HepG2 (cell line): ENCODE measurements around the gene TRAPPC4. TPM values are rescaled to one million over a fixed set of nuclear protein-coding genes. Genes with fewer than 3 reads are reported as not detected.

Source experiments
- AKAP8 ChIP-seq: sonication (generic); formaldehyde crosslinking; IDR thresholded peaks from 2 replicates; pipeline ENCODE4 v1.5.1; 2020; ENCODE audit warnings: mild to moderate bottlenecking, missing genetic modification reagents
- ARID2 ChIP-seq: sonication (generic); formaldehyde crosslinking; IDR thresholded peaks from 2 replicates; pipeline ENCODE4 v1.8.1; 2022; ENCODE audit warnings: mild to moderate bottlenecking, missing genetic modification reagents, borderline replicate concordance
- HNF1A ChIP-seq, 2 experiments: sonication (generic) in 1 of 2; formaldehyde crosslinking in 1 of 2; IDR thresholded peaks; 2 replicates each; pipeline versions ENCODE4 v1.4.0 to v1.6.1; 2016 to 2020; ENCODE audit warnings: borderline replicate concordance in 1 of 2, low read depth in 1 of 2, mild to moderate bottlenecking in 1 of 2, missing genetic modification reagents in 1 of 2
- IKZF5 ChIP-seq: IDR thresholded peaks from 2 replicates; pipeline ENCODE4 v1.6.1; 2018; ENCODE audit warnings: missing genetic modification reagents, mild to moderate bottlenecking, missing compliant biosample characterization
- JUN ChIP-seq: sonication (generic); formaldehyde crosslinking; IDR thresholded peaks from 2 replicates; pipeline ENCODE4 v1.4.0; 2020; ENCODE audit warnings: mild to moderate bottlenecking, missing genetic modification reagents
- KLF15 ChIP-seq: sonication (generic); formaldehyde crosslinking; IDR thresholded peaks from 2 replicates; pipeline ENCODE4 v1.8.1; 2023; ENCODE audit warnings: borderline replicate concordance, mild to moderate bottlenecking, inconsistent platforms, missing genetic modification reagents, mixed read lengths
- LRRFIP1 ChIP-seq: sonication (generic); formaldehyde crosslinking; conservative IDR thresholded peaks from 2 replicates; pipeline ENCODE4 v1.4.0; 2020; ENCODE audit warnings: missing genetic modification reagents
- MIXL1 ChIP-seq: IDR thresholded peaks from 2 replicates; pipeline ENCODE4 v1.6.1; 2016
- NBN ChIP-seq: fragments of 450-650 bp; conservative IDR thresholded peaks from 2 replicates; pipeline ENCODE4 v1.6.1; 2017
- RBFOX2 ChIP-seq: fragments of 200-400 bp; formaldehyde crosslinking; IDR thresholded peaks from 2 replicates; pipeline ENCODE4 v1.6.1; 2017; ENCODE audit warnings: low read depth, mild to moderate bottlenecking, low read length
- SIN3A ChIP-seq: IDR thresholded peaks from 2 replicates; pipeline ENCODE4 v1.6.1; 2011; ENCODE audit warnings: low read depth, mild to moderate bottlenecking, control low read depth, low read length, borderline replicate concordance
- SSRP1 ChIP-seq: IDR thresholded peaks from 2 replicates; pipeline ENCODE4 v1.6.1; 2016; ENCODE audit warnings: control low read depth
- TOPORS ChIP-seq: sonication (generic); formaldehyde crosslinking; IDR thresholded peaks from 2 replicates; pipeline ENCODE4 v1.8.0; 2023; ENCODE audit warnings: mild to moderate bottlenecking, missing genetic modification reagents
- ZNF382 ChIP-seq: sonication (generic); formaldehyde crosslinking; IDR thresholded peaks from 2 replicates; pipeline ENCODE4 v1.5.0; 2020; ENCODE audit warnings: missing genetic modification reagents, mild to moderate bottlenecking, borderline replicate concordance
- ZSCAN31 ChIP-seq: sonication (generic); formaldehyde crosslinking; IDR thresholded peaks from 2 replicates; pipeline ENCODE4 v1.5.0; 2020; ENCODE audit warnings: low read depth, mild to moderate bottlenecking, missing genetic modification reagents
- ZZZ3 ChIP-seq: sonication (generic); formaldehyde crosslinking; IDR thresholded peaks from 2 replicates; pipeline ENCODE4 v1.4.0; 2020; ENCODE audit warnings: missing genetic modification reagents, mild to moderate bottlenecking, borderline replicate concordance
- polyA plus RNA-seq, 8 experiments: library from polyadenylated mRNA; depleted of rRNA in 3 of 8; stranded (reverse) in 7 of 8; unstranded in 1 of 8; fragments of >200 nt; fragmentation: Illumina TruSeq in 4 of 8; extraction: Trizol in 4 of 8; gene quantifications; 2 replicates each; pipeline versions ENCODE4 v1.2.1 to v1.2.3, GENCODE V29; 2011 to 2016; ENCODE audit warnings: low read depth in 4 of 8, missing spikeins in 1 of 8, mixed read lengths in 1 of 8; ENCODE audit not compliant: insufficient read depth in 1 of 8
- total RNA-seq, 5 experiments: library from RNA; depleted of rRNA; stranded (reverse); fragments of >200 nt; fragmentation: Illumina TruSeq; extraction: Trizol; gene quantifications; 2 replicates each; pipeline ENCODE4 v1.2.3, GENCODE V29; 2016; ENCODE audit warnings: low read depth in 1 of 5
- TF ChIP-seq, protein P1 (sequence below): sonication (generic); formaldehyde crosslinking; IDR thresholded peaks from 2 replicates; pipeline ENCODE4 v1.5.1; 2020; ENCODE audit warnings: mild to moderate bottlenecking, missing genetic modification reagents, moderate library complexity
- TF ChIP-seq, protein P2 (sequence below): IDR thresholded peaks from 2 replicates; pipeline ENCODE4 v1.6.1; 2016

The TRAPPC4 gene
- total and polyA plus RNA-seq, 2 of the 13 experiments (the other 11 are each of a cell fraction or from before 2014, with no cell fraction given): 97.4 to 140 TPM

DNA sequence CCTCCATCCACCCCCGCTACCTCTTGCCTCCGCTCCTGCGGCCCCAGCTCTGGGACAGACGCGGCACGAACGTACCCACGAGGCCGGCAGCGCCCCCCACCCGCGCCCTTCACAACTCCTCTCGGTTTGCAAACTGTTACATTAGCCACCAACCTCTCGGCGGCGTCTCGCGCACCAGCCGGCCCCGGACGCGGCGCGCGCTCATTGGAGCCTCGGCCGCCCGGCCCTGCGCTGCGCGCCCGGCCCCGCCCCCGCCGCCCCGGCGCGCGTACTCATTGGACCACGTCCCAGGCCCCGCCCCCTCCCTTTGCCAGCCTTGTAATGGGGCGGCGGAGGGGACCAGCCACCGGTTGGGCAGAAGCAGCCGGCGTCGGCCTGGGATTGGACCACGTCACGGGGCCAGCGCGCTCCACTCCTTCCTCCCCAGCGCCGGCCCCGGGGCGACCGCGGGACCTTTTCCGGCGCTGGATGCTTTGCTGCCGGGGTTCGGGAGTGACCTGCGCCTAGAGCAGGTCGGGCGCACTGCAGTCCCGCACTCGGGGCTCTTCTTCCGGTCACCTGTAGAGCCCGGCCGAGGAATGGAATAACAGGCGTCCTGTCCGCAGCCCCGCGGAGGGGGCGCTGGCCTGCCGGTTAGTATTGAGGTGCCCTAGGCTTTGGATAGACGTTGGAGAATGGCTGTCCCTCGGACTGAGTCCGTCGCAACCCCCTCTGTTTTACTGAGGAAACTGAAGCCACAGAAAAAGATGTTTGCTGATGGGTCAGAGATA lies 38.6 kb downstream of the TRAPPC4 start, which contains the start of gene HYOU1 (continued):
- TF ChIP-seq HNF1A (IDR thresholded peaks at IDR 0.05; ENCODE audit: low read depth) (no peak), HNF1A (CRISPR knock-in tag; IDR thresholded peaks at IDR 0.05; ENCODE audit: borderline replicate concordance) (no peak), ARID2 (CRISPR knock-in tag) (0 out of 2 replicates have a peak, but pooled peaks have one; percentile 21), AKAP8 (CRISPR knock-in tag) (0 out of 2 replicates have a peak, but pooled peaks have one; percentile 8), RBFOX2 (peak; percentile 95), NBN (no peak), LRRFIP1 (CRISPR knock-in tag) (no peak), JUN (CRISPR knock-in tag) (no peak), IKZF5 (CRISPR knock-in tag) (peak; percentile 64), SSRP1 (CRISPR knock-in tag) (peak; percentile 48; the same call in 1 of the 2 replicates), ZSCAN31 (CRISPR knock-in tag) (peak; percentile 45; the same call in 1 of the 2 replicates), MIXL1 (peak; percentile 3; the same call in 1 of the 2 replicates), SIN3A (peak; percentile 81; the same call in 1 of the 2 replicates), TOPORS (no peak; the same call in 1 of the 2 replicates), KLF15 (CRISPR knock-in tag) (no peak; the same call in 1 of the 2 replicates), ZZZ3 (CRISPR knock-in tag) (no peak), ZNF382 (no peak)
- TF ChIP-seq, protein P1, sequence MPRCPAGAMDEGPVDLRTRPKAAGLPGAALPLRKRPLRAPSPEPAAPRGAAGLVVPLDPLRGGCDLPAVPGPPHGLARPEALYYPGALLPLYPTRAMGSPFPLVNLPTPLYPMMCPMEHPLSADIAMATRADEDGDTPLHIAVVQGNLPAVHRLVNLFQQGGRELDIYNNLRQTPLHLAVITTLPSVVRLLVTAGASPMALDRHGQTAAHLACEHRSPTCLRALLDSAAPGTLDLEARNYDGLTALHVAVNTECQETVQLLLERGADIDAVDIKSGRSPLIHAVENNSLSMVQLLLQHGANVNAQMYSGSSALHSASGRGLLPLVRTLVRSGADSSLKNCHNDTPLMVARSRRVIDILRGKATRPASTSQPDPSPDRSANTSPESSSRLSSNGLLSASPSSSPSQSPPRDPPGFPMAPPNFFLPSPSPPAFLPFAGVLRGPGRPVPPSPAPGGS (CRISPR knock-in tag): 0 out of 2 replicates have a peak, but pooled peaks have one; percentile 34
- TF ChIP-seq, protein P2, sequence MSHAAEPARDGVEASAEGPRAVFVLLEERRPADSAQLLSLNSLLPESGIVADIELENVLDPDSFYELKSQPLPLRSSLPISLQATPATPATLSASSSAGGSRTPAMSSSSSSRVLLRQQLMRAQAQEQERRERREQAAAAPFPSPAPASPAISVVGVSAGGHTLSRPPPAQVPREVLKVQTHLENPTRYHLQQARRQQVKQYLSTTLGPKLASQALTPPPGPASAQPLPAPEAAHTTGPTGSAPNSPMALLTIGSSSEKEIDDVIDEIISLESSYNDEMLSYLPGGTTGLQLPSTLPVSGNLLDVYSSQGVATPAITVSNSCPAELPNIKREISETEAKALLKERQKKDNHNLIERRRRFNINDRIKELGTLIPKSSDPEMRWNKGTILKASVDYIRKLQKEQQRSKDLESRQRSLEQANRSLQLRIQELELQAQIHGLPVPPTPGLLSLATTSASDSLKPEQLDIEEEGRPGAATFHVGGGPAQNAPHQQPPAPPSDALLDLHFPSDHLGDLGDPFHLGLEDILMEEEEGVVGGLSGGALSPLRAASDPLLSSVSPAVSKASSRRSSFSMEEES (CRISPR knock-in tag): peak; percentile 41
